Brain microvascular endothelial cell (primary cell): ENCODE data around the gene ODC1.
"Not testable (repeated sequence)": the region's sequence is repeated elsewhere in the genome, so short reads cannot be mapped to it uniquely, and the experiment has no call there.

ENCODE experiments used
- DNase-seq: peaks from one replicate; pipeline ENCODE4 v3.0.0-alpha.2; 2020
- H3K27ac ChIP-seq: fragments of 250-450 bp; sonication (Bioruptor Pico); 2 replicates; pipeline ENCODE4 v1.5.1; 2020; ENCODE audit warnings: mild to moderate bottlenecking, moderate library complexity
- H3K27me3 ChIP-seq: fragments of 250-450 bp; sonication (Bioruptor Pico); replicated peaks from 2 replicates; pipeline ENCODE4 v1.5.1; 2020; ENCODE audit warnings: mild to moderate bottlenecking
- H3K36me3 ChIP-seq: fragments of 250-450 bp; sonication (Bioruptor Pico); replicated peaks from 2 replicates; pipeline ENCODE4 v1.5.1; 2020; ENCODE audit warnings: mild to moderate bottlenecking
- H3K4me3 ChIP-seq: 2 replicates; pipeline ENCODE4 v1.5.1; 2011; ENCODE audit warnings: low read depth, mild to moderate bottlenecking, control low read depth, low read length, moderate library complexity
- CTCF ChIP-seq: IDR thresholded peaks from 2 replicates; pipeline ENCODE4 v1.5.1; 2011; ENCODE audit warnings: low read depth, mild to moderate bottlenecking, moderate library complexity, low read length, control low read depth, inconsistent platforms; ENCODE audit errors: missing control alignments
- in situ Hi-C: cut with HindIII; loops from 2 replicates; pipeline ENCODE4 v1.10.0; 2017; ENCODE audit warnings: low sequenced_read_pairs, low pct_ligation_motif_present

ODC1 gene

DNA sequence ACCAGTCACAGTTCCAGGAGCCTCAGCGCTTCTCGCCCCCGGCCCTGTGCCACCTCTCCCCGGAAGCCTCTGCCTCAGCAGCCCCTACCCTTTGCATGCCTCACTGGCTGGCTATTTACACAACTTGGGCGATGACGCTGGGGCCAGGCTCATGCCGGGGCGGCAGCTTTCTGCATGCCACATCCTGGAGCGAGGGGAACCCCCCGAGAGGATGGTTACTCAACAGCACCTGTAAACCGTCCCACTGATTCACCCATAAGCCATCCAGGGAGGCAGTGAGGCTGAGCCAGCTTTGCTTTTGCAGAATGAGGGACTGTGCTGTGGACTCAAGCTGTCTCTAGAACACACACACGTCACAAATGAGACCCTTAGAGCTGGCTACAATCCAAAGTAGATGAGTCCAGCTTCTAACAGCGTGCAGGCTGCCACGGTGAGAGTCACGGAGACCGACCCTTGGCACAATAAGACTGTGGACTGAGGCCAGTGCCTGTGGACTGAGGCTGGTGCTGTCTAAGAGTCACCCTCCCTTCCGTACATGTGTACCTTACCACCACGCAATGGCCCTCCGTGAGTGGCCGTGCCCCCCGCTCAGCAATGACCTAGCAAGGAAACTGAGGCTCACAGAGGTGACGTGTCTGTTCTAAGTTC lies 45.6 kb upstream of the ODC1 start:
- DNase-seq: peak; percentile 66
- H3K27me3 ChIP-seq: peaks cover 3% of the 10 kb centered on the region
- no peaks in the 10 kb centered on the region for H3K36me3 ChIP-seq
- no peak overlapping the region for H3K4me3 ChIP-seq
- H3K27ac ChIP-seq: no peak overlapping the region
- TF ChIP-seq CTCF: no peak
- in situ Hi-C loops: no loop called here

DNA sequence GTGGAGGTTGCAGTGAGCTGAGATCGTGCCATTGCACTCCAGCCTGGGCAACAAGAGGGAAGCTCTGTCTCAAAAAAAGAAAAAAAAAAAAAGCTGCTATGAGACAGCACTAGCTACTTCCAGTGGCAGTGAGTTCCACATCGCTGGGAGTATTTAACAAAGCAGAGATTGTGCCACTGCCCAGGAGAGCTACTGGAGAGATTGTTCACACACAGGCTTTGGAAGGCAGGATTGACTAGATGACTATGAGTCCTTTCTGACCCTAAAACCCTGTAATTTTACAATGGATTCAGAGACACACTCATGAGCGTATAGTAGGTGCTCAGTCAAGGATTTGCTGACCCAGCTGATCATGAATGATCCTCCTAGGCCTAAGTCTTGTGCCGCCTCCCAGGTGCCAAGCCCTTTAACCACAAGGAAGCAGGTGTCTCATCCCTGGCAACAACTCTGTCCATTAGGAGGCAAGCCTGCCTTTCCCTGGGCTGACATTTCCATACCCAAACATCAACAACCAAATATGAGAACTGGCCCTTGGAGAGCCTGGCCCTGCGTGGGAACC lies 45.0 kb upstream of the ODC1 start:
- TF ChIP-seq CTCF: no peak
- H3K36me3 ChIP-seq: no peaks in the 10 kb centered on the region
- in situ Hi-C loops: no loop called here
- no peak for DNase-seq
- no peak overlapping the region for H3K27ac ChIP-seq
- H3K27me3 ChIP-seq: peaks cover 3% of the 10 kb centered on the region
- no peak overlapping the region for H3K4me3 ChIP-seq

DNA sequence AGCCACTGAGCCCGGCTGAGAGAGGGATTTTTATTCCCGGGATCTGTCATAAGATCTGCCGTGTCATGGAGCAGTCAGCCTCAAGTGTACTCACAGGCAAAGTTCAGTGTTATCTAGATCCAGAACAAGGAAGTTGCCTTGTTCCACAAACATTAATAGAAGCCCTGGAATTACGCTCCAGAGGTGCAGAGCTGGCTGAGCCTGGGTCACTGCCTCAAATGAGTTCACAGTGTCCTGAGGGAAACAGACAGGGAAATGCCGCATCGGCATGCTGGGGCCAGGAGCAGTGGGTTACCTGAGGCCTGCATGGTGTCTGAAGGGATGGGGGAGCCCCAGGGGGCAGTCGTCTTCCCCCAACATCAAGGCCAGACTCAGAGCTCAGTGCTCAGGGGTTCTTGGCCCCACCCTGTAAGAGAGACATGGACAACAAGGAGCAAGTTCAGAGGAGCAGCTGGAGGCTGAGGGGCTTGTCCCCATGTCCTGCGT lies 42.7 kb upstream of the ODC1 start:
- H3K27me3 ChIP-seq: peaks cover 3% of the 10 kb centered on the region
- in situ Hi-C loops: no loop called here
- no peak for TF ChIP-seq CTCF
- no peak overlapping the region for H3K27ac ChIP-seq
- no peak overlapping the region for H3K4me3 ChIP-seq
- no peaks in the 10 kb centered on the region for H3K36me3 ChIP-seq
- DNase-seq: no peak

- in situ Hi-C loops: no loop called here
- no peak for TF ChIP-seq CTCF
Measured at GRCh38 chr2:10489842-10490555, 41.9 kb upstream of the ODC1 start.

DNA sequence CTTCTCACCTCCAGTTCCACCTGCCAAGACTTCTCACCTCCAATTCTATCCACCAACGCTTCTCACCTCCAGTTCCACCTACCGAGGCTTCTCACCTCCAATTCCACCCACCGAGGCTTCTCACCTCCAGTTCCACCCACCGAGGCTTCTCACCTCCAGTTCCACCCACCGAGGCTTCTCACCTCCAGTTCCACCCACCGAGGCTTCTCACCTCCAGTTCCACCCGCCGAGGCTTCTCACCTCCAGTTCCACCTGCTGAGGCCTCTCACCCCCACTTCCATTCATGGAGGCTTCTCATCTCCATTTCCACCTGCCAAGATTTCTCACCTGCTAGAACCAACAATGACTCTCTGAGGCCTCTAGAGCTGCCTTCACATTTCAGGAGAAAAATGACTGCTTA lies 40.0 kb upstream of the ODC1 start:
- H3K4me3 ChIP-seq, in situ Hi-C loops, H3K36me3 ChIP-seq, DNase-seq, H3K27me3 ChIP-seq, H3K27ac ChIP-seq: not testable (repeated sequence)

More at GRCh38 chr2:10489842-10490555, 41.9 kb upstream of the ODC1 start:
- no peak overlapping the region for H3K4me3 ChIP-seq
- no peaks in the 10 kb centered on the region for H3K27me3 ChIP-seq
- DNase-seq: peak; percentile 40
- H3K27ac ChIP-seq: no peak overlapping the region
- H3K36me3 ChIP-seq: no peaks in the 10 kb centered on the region

DNA sequence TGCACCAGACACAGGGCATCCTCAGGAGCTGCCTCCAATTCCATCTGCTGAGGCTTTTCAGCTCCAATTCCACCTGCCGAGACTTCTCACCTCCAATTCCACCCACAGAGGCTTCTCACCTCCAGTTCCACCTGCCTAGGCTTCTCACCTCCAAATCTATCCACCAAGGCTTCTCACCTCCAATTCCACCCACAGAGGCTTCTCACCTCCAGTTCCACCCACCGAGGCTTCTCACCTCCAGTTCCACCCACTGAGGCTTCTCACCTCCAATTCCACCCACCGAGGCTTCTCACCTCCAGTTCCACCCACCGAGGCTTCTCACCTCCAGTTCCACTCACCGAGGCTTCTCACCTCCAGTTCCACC lies 39.6 kb upstream of the ODC1 start:
- DNase-seq, H3K27ac ChIP-seq, H3K27me3 ChIP-seq, H3K4me3 ChIP-seq, H3K36me3 ChIP-seq, in situ Hi-C loops: not testable (repeated sequence)
